IPS DF 6.9 (cell line): ENCODE data around the gene TMEM44.

Experiments
- DNase-seq: peaks from one replicate; pipeline ENCODE4 v3.0.0-alpha.2; 2013; ENCODE audit warnings: low read depth, low spot score
- H3K27ac ChIP-seq: one replicate; pipeline ENCODE4 v1.5.1; 2013; ENCODE audit warnings: low read length, control low read depth
- H3K27me3 ChIP-seq: 2 replicates; pipeline ENCODE4 v1.6.1; 2013; ENCODE audit warnings: mild to moderate bottlenecking, low read length; ENCODE audit not compliant: control insufficient read depth, insufficient read depth
- H3K36me3 ChIP-seq: 2 replicates; pipeline ENCODE4 v1.6.1; 2013; ENCODE audit warnings: low read length; ENCODE audit not compliant: control insufficient read depth, insufficient read depth
- H3K4me1 ChIP-seq: 2 replicates; pipeline ENCODE4 v1.6.1; 2013; ENCODE audit warnings: low read length; ENCODE audit not compliant: control insufficient read depth, insufficient read depth
- H3K4me3 ChIP-seq: 2 replicates; pipeline ENCODE4 v1.5.1; 2013; ENCODE audit warnings: mild to moderate bottlenecking, low read length
- H3K9me3 ChIP-seq: 2 replicates; pipeline ENCODE4 v1.6.1; 2013; ENCODE audit warnings: low read length, inconsistent platforms; ENCODE audit not compliant: control insufficient read depth, insufficient read depth
- WGBS: extraction: QIAGEN DNeasy Blood & Tissue Kit; methylation state at CpG from one replicate; pipeline ENCODE4 v1.1.7; 2013; ENCODE audit warnings: mixed read lengths, missing lambda C conversion rate; ENCODE audit not compliant: insufficient read length, insufficient coverage; 5-methylcytosine and 5-hydroxymethylcytosine counted together

The TMEM44 gene

DNA sequence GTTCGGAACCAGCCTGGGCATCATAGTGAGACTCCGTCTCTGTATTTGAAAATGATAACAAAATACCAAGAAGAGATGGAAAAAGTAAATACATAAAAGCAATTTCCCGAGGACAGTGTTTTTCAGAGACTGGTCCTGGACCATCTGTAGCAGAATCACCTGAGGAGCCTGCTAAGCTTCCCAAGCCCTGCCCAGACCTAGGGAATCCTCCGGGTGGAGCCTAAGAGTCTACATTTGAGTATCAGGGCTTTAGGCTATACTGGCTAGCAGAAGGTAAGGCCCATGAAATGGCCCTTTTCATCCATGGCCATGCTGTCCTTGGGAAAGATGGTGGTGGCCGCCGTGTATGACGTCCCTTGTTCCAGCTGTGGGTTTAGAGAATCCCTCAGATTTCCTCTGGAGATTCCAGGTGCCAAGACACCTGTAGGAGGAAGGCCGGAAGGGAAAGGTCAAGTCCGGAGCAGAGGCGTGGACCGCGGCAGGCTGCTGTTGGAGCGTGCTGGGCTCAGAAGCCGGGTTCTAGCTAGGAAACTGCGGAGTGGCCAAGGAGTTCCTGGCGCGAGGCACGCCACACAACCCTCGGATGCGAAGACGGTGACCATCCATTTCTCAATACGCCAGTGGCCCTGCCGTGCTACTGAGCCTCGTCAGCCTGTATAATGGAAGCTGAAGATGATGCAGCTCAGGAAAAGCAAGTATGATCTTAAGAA lies 50.9 kb downstream of the TMEM44 start:
- Histone ChIP-seq H3K36me3 (no peaks in the 10 kb centered on the region), H3K9me3 (no peaks in the 10 kb centered on the region), H3K27ac (no peak overlapping the region), H3K4me3 (no peak overlapping the region), H3K4me1 (no peaks in the 10 kb centered on the region), H3K27me3 (no peaks in the 10 kb centered on the region)
- no CpG with 5 or more reads among the region's 24 CpGs for WGBS
- no peak for DNase-seq

DNA sequence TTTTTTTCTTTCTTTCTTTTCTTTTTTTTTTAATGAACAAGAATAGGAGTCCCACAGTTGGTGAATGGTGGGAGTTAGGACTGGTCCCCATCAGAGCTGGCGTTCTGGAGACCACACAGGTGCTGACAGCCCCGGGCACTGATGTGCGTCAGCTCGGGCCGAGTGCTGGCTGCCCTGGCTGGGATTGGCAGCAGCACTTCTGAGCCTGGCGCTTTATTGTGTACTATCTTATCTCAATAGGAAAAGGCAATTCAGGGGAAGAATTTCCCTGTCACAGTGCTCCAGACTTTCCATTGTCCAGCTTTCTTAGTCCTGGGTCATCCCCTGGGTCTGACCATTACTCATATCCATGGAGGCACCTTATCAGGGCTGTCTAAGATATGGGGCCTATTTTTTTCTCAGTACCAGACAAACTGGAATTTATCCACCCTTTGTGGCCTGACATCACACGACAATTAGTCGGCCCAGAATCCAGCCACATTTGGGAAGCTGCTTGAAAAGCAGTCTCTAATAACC lies 54.1 kb downstream of the TMEM44 start:
- H3K4me3 ChIP-seq: no peak overlapping the region
- WGBS: no CpG with 5 or more reads among the region's 8 CpGs
- no peak for DNase-seq
- H3K9me3 ChIP-seq: no peaks in the 10 kb centered on the region
- H3K36me3 ChIP-seq: no peaks in the 10 kb centered on the region
- H3K27me3 ChIP-seq: no peaks in the 10 kb centered on the region
- no peaks in the 10 kb centered on the region for H3K4me1 ChIP-seq
- H3K27ac ChIP-seq: no peak overlapping the region

GRCh38 chr3:194577986-194578905 lies 55.0 kb downstream of the TMEM44 start:
- no peak for DNase-seq
- Histone ChIP-seq H3K4me3 (no peak overlapping the region), H3K27me3 (no peaks in the 10 kb centered on the region), H3K27ac (no peak overlapping the region), H3K36me3 (no peaks in the 10 kb centered on the region), H3K4me1 (no peaks in the 10 kb centered on the region), H3K9me3 (no peaks in the 10 kb centered on the region)
- no CpG with 5 or more reads among the region's 9 CpGs for WGBS

DNA sequence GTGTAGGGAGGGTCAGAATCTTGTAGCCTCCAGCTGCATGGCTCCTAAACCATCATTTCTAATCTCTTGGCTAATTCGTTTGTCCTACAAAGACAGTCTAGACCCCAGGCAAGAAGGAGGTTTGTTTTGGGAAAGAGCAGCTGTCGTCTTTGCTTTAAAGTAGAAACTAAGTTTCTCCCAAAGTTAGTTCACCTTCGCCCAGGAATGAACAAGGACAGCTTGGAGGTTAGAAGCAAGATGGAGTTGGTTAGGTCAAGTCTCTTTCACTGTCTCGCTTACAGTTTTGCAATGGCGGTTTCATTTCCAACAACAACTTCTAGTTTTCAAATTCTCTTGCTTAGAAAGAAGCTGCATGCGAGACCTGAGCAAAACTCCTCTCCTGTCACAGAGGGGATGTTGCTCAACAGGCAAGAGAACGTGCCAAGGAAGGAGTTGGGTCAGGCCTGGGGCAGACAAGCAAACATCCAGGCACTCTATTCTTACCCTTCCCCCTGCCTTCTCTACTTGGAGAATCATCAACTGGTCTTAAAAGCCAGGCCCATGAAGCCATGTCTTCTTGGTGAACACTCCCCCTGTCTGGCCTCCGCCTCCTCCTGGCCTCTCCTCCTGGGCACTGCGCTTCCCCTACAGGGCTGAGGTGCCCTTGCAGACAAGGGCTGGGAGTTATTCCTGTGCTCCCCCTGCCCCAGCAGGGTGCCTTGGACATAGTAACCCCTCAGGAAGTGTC lies 57.6 kb downstream of the TMEM44 start:
- Histone ChIP-seq H3K4me3 (no peak overlapping the region), H3K36me3 (no peaks in the 10 kb centered on the region), H3K27me3 (no peaks in the 10 kb centered on the region), H3K27ac (no peak overlapping the region), H3K4me1 (no peaks in the 10 kb centered on the region), H3K9me3 (no peaks in the 10 kb centered on the region)
- DNase-seq: no peak
- WGBS: no CpG with 5 or more reads among the region's 9 CpGs

DNA sequence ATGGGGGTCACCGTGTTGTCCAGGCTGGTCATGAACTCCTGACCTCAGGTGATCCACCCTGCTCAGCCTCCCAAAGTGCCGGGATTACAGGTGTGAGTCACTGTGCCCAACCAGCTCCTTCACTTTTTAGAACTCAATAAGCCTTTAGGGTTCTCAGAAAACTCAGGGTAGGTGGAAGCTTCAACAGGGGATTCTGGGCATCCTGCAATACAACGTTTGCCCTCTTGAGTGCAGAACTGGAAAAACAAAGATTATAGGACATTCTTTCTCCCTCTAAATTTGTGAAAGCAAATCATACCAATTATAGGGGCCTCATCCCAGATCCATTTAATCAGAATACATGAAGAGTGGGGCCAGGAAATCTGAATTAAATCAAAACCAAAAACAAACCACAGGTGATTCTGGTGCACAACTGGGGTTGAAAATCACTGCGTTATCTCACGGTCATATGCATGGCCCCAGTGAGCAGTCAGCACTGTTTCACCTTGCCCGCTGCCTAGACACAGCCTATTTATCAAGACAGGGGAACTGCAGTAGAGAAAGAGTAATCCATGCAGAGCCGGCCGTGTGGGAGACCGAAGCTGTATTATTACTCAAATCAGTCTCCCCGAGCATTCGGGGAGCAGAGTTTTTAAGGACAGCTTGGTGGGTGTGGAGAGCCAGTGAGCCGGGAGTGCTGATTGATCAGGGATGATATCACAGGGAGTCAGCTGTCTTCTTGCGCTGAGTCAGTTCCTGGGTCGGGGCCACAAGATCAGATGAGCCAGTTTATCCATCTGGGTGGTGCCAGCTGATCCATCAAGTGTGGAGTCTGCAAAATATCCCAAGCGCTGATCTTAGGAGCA lies 58.4 kb downstream of the TMEM44 start:
- Histone ChIP-seq H3K4me1 (no peaks in the 10 kb centered on the region), H3K4me3 (no peak overlapping the region), H3K27ac (no peak overlapping the region), H3K36me3 (no peaks in the 10 kb centered on the region), H3K9me3 (no peaks in the 10 kb centered on the region), H3K27me3 (no peaks in the 10 kb centered on the region)
- DNase-seq: no peak
- no CpG with 5 or more reads among the region's 15 CpGs for WGBS

DNA sequence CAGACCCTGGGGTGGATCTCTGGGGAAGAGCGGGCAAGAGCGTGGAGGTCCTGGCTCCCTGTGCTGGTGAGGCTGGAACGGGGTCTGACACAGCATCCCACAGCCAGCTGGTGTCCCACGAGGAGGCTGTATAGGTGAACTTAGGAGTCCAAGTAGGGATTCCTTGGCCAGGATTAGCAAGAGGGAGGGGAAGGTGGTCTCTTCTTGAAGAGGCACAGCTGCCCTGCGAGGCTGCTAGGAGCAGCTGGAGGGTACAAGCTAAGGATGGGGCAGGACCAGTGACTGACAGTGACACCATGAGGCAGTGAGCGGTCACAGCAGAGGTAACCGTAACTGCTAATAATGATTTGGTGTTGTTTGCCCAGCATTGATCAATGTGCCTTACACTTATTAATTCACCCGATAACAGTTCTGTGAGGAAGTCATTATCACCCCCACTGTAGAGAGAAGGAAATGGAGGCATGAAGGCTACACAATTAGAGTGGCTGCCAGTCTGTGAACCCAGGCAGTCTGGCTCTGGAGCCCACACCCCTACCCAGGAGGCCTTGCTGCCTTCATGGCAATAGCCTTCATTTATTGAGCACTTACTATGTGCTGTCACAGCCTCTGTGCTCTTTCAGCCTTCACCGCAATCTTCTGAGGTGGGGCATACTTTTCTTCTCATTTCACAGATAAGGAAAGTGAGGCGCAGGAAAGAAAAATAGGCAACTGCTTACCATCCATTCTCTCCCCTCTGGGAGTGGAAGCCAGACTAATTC lies 59.4 kb downstream of the TMEM44 start:
- no peak overlapping the region for H3K27ac ChIP-seq
- peak; percentile 33 for DNase-seq
- no peaks in the 10 kb centered on the region for H3K9me3 ChIP-seq
- H3K4me3 ChIP-seq: no peak overlapping the region
- no peaks in the 10 kb centered on the region for H3K36me3 ChIP-seq
- H3K4me1 ChIP-seq: no peaks in the 10 kb centered on the region
- no peaks in the 10 kb centered on the region for H3K27me3 ChIP-seq
- no CpG with 5 or more reads among the region's 10 CpGs for WGBS

DNA sequence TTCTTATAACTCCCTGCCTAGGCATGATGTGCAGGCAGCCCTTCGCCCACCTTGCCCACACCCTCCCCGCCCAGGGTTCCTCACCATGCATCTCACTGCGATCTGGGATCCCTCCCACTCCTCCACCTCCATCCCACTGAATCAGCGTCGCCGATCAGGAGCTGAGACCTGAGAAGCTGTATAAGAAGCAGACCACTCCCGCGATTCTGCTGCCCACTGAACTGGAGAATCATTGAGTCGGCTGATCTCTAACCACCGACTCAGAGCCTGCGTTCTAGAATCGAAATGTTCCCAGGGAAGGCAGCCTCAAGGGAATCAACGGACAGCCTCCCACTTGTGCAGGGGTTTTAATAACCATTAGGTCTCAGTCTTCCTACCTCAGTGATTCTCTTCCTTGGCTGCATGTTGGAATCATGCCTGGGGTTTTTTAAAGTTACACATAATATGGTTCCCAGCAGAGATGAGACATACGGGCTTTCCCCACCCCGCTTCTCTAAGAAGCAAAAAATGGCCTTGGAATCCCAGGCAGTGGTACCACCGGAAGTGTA lies 60.2 kb downstream of the TMEM44 start:
- WGBS: no CpG with 5 or more reads among the region's 16 CpGs
- Histone ChIP-seq H3K4me3 (no peak overlapping the region), H3K4me1 (no peaks in the 10 kb centered on the region), H3K9me3 (no peaks in the 10 kb centered on the region), H3K27me3 (no peaks in the 10 kb centered on the region), H3K27ac (no peak overlapping the region), H3K36me3 (no peaks in the 10 kb centered on the region)
- DNase-seq: no peak

DNA sequence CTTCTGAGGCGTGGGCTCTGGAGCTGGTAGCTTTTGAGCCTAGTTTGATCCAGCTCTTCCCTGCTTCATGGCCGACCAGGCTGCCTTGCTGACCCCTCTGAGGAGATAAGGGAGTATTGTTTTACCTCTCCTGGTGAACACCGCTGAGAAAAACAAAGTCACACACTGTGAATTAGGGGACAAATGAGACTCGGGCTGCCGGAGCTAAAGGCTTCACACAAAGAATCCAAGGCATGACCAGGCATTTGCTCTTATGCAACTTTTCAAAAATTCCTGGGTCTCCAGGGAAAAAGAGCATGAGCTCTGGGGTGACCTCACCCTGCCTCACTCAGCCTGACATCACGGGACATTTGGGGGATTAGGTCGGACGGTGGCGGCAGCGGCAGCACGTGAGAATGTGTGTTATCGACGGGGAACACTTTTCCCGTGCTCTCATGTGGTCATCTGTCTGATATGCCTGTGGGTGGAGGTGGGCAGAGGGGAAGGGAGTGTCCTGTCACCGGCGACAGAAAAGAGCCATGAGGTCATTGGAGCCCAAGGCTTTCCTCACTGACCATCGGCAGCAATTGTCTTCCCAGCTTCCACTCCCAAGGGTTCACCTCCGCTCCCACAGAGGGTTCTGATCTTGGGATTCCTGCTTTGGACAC lies 61.0 kb downstream of the TMEM44 start:
- no peaks in the 10 kb centered on the region for H3K27me3 ChIP-seq
- no peaks in the 10 kb centered on the region for H3K9me3 ChIP-seq
- no peak for DNase-seq
- H3K36me3 ChIP-seq: no peaks in the 10 kb centered on the region
- H3K4me1 ChIP-seq: no peaks in the 10 kb centered on the region
- H3K4me3 ChIP-seq: no peak overlapping the region
- no CpG with 5 or more reads among the region's 18 CpGs for WGBS
- no peak overlapping the region for H3K27ac ChIP-seq
